ENCODE results near the gene DCPS. TPM values are rescaled to one million over a fixed set of nuclear protein-coding genes. Genes with fewer than 3 reads are reported as not detected.
"Not testable (repeated sequence)": the region's sequence is repeated elsewhere in the genome, so short reads cannot be mapped to it uniquely, and the experiment has no call there.

Gene DCPS
- polyA plus RNA-seq, 6 donors from 2014 or later, result 28.4 to 49.1 (median 39.5) TPM

GRCh38 chr11:126345759-126346585 is 42.1 kb downstream of the DCPS start:
- DNase-seq, result no peak
- H3K9me3 Mint-ChIP-seq, result no peaks in the 10 kb centered on the region
- H3K4me3 Mint-ChIP-seq, result no peak overlapping the region
- peak overlapping the region in 3 of 6 donors; percentile 21 to 44 (median 28) for H3K27ac Mint-ChIP-seq
- peaks cover 0 to 6% (median 0%) of the 10 kb centered on the region in 3 donors for H3K4me1 Mint-ChIP-seq
- no peaks in the 10 kb centered on the region for H3K27me3 Mint-ChIP-seq
- peaks cover 22 to 45% of the 10 kb centered on the region in 2 donors for H3K36me3 Mint-ChIP-seq
- ATAC-seq (ENCODE audit: low read depth in 2 of 2), result no peak

- no peaks in the 10 kb centered on the region for H3K27me3 Mint-ChIP-seq
- H3K36me3 Mint-ChIP-seq, result peaks cover 17 to 39% of the 10 kb centered on the region in 2 donors
- peaks cover 0 to 6% (median 0%) of the 10 kb centered on the region in 3 donors for H3K4me1 Mint-ChIP-seq
- DNase-seq, result no peak
- no peak overlapping the region for H3K4me3 Mint-ChIP-seq
- H3K27ac Mint-ChIP-seq, result peak overlapping the region in 2 of 6 donors; percentile 19 to 28
- ATAC-seq (ENCODE audit: low read depth in 2 of 2), result no peak
- H3K9me3 Mint-ChIP-seq, result no peaks in the 10 kb centered on the region
Measured at GRCh38 chr11:126346586-126346940, 42.7 kb downstream of the DCPS start.

GRCh38 chr11:126346946-126347345 is 43.1 kb downstream of the DCPS start:
- H3K4me1 Mint-ChIP-seq, H3K4me3 Mint-ChIP-seq, H3K27me3 Mint-ChIP-seq: not testable (repeated sequence)

GRCh38 chr11:126347751-126348668 is 44.1 kb downstream of the DCPS start:
- Mint-ChIP-seq H3K27ac (no peak overlapping the region), H3K4me3 (no peak overlapping the region), H3K27me3 (no peaks in the 10 kb centered on the region), H3K9me3 (no peaks in the 10 kb centered on the region), H3K4me1 (peaks cover 0 to 6% (median 0%) of the 10 kb centered on the region in 3 donors), H3K36me3 (peaks cover 13 to 28% of the 10 kb centered on the region in 2 donors)
- ATAC-seq (ENCODE audit: low read depth in 2 of 2) (no peak), DNase-seq (no peak)

More at GRCh38 chr11:126346946-126347345, 43.1 kb downstream of the DCPS start:
- not testable (repeated sequence) for DNase-seq; H3K27ac Mint-ChIP-seq; H3K9me3 Mint-ChIP-seq; ATAC-seq (ENCODE audit: low read depth in 2 of 2)
- H3K36me3 Mint-ChIP-seq, result peaks cover 14 to 36% of the 10 kb centered on the region in 2 donors

- Mint-ChIP-seq H3K27me3 (no peaks in the 10 kb centered on the region), H3K9me3 (no peaks in the 10 kb centered on the region), H3K4me1 (peaks cover 0 to 6% (median 0%) of the 10 kb centered on the region in 3 donors), H3K4me3 (no peak overlapping the region), H3K36me3 (peaks cover 5 to 19% of the 10 kb centered on the region in 2 donors), H3K27ac (peak overlapping the region in 1 of 6 donors; percentile 64)
- no peak for ATAC-seq (ENCODE audit: low read depth in 2 of 2)
- no peak for DNase-seq
Measured at GRCh38 chr11:126348806-126349582, 45.1 kb downstream of the DCPS start.

- no peak for DNase-seq
- H3K9me3 Mint-ChIP-seq, result no peaks in the 10 kb centered on the region
- no peak for ATAC-seq (ENCODE audit: low read depth in 2 of 2)
- H3K27ac Mint-ChIP-seq, result no peak overlapping the region
- H3K36me3 Mint-ChIP-seq, result peaks cover 0 to 8% of the 10 kb centered on the region in 2 donors
- H3K4me1 Mint-ChIP-seq, result peaks cover 8 to 14% (median 9%) of the 10 kb centered on the region in 3 donors
- H3K27me3 Mint-ChIP-seq, result peaks cover 0 to 5% (median 0%) of the 10 kb centered on the region in 3 donors
- H3K4me3 Mint-ChIP-seq, result no peak overlapping the region
Measured at GRCh38 chr11:126350836-126351235, 47.0 kb downstream of the DCPS start.

- peaks cover 8 to 18% (median 15%) of the 10 kb centered on the region in 3 donors for H3K4me1 Mint-ChIP-seq
- peaks cover 0 to 8% of the 10 kb centered on the region in 2 donors for H3K36me3 Mint-ChIP-seq
- H3K27me3 Mint-ChIP-seq, result peaks cover 0 to 5% (median 0%) of the 10 kb centered on the region in 3 donors
- DNase-seq (no peak), ATAC-seq (ENCODE audit: low read depth in 2 of 2) (no peak)
- H3K27ac Mint-ChIP-seq, result no peak overlapping the region
- H3K9me3 Mint-ChIP-seq, result no peaks in the 10 kb centered on the region
- no peak overlapping the region for H3K4me3 Mint-ChIP-seq
Measured at GRCh38 chr11:126352163-126352562, 48.3 kb downstream of the DCPS start.

- peak overlapping the region in 1 of 6 donors; percentile 88 for H3K27ac Mint-ChIP-seq
- peaks cover 8 to 22% (median 17%) of the 10 kb centered on the region in 3 donors for H3K4me1 Mint-ChIP-seq
- H3K4me3 Mint-ChIP-seq, result peak overlapping the region in 5 of 8 donors; percentile 22 to 86 (median 30)
- H3K36me3 Mint-ChIP-seq, result peaks cover 0 to 8% of the 10 kb centered on the region in 2 donors
- DNase-seq (no peak), ATAC-seq (ENCODE audit: low read depth in 2 of 2) (no peak)
- peaks cover 0 to 5% (median 0%) of the 10 kb centered on the region in 3 donors for H3K27me3 Mint-ChIP-seq
- H3K9me3 Mint-ChIP-seq, result no peaks in the 10 kb centered on the region
Measured at GRCh38 chr11:126352934-126353801, 49.3 kb downstream of the DCPS start.

- H3K9me3 Mint-ChIP-seq, result no peaks in the 10 kb centered on the region
- ATAC-seq (ENCODE audit: low read depth in 2 of 2) (peak in 1 of 2 donors; percentile 10), DNase-seq (no peak)
- peaks cover 0 to 5% (median 0%) of the 10 kb centered on the region in 3 donors for H3K27me3 Mint-ChIP-seq
- peaks cover 8 to 18% (median 17%) of the 10 kb centered on the region in 3 donors for H3K4me1 Mint-ChIP-seq
- peaks cover 0 to 8% of the 10 kb centered on the region in 2 donors for H3K36me3 Mint-ChIP-seq
- H3K27ac Mint-ChIP-seq, result peak overlapping the region in 3 of 6 donors; percentile 38 to 83 (median 80)
- H3K4me3 Mint-ChIP-seq, result peak overlapping the region; percentile 80 to 87 (median 84)
Measured at GRCh38 chr11:126354631-126355323, 50.9 kb downstream of the DCPS start.

GRCh38 chr11:126355324-126355925 is 51.6 kb downstream of the DCPS start, which contains the start of gene ST3GAL4:
Gene ST3GAL4, plus strand, starts transcription at chr11:126355686. Its CDS starts 50,470 bp downstream, at chr11:126406156.
- Mint-ChIP-seq H3K27ac (peak within 1 kb of the TSS in 3 of 6 donors; percentile 38 to 83 (median 80)), H3K4me3 (peak within 1 kb of the TSS; percentile 81 to 89 (median 85)), H3K9me3 (no peaks in the 10 kb centered on the region), H3K4me1 (peaks cover 8 to 18% (median 17%) of the 10 kb centered on the region in 3 donors), H3K36me3 (peaks cover 0 to 6% of the 10 kb centered on the region in 2 donors), H3K27me3 (peaks cover 0 to 5% (median 0%) of the 10 kb centered on the region in 3 donors)
- DNase-seq (peak; percentile 14), ATAC-seq (ENCODE audit: low read depth in 2 of 2) (peak; percentile 76 to 80)
